Measurements from ENCODE around the gene TAX1BP1.

GRCh38 chr7:27842851-27843250 is 102.9 kb downstream of the TAX1BP1 start:
- TF ChIP-seq, protein P1, sequence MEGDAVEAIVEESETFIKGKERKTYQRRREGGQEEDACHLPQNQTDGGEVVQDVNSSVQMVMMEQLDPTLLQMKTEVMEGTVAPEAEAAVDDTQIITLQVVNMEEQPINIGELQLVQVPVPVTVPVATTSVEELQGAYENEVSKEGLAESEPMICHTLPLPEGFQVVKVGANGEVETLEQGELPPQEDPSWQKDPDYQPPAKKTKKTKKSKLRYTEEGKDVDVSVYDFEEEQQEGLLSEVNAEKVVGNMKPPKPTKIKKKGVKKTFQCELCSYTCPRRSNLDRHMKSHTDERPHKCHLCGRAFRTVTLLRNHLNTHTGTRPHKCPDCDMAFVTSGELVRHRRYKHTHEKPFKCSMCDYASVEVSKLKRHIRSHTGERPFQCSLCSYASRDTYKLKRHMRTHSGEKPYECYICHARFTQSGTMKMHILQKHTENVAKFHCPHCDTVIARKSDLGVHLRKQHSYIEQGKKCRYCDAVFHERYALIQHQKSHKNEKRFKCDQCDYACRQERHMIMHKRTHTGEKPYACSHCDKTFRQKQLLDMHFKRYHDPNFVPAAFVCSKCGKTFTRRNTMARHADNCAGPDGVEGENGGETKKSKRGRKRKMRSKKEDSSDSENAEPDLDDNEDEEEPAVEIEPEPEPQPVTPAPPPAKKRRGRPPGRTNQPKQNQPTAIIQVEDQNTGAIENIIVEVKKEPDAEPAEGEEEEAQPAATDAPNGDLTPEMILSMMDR (IDR thresholded peaks at IDR 0.05): no peak
- TF ChIP-seq POLR2A (IDR thresholded peaks at IDR 0.05): no peak
